Right atrium auricular region (tissue), 2 donors: Measurements from ENCODE around the gene PI4KB. TPM values are rescaled to one million over a fixed set of nuclear protein-coding genes. Genes with fewer than 3 reads are reported as not detected.
"Not testable (repeated sequence)": the region's sequence is repeated elsewhere in the genome, so short reads cannot be mapped to it uniquely, and the experiment has no call there.

Source experiments
- DNase-seq: peaks from one replicate; pipeline ENCODE4 v3.0.0-alpha.2; 2019; ENCODE audit warnings: low spot score
- H3K27ac ChIP-seq, 2 donors: fragments of 200-600 bp; sonication (generic); 1 replicate in 1 of 2; 2 replicates in 1 of 2; pipeline ENCODE4 v1.5.1; 2016 to 2019
- H3K27me3 ChIP-seq, 2 donors: fragments of 200-600 bp; sonication (generic); one replicate each; pipeline versions ENCODE4 v1.5.1 to v1.6.0; 2017 to 2019
- H3K36me3 ChIP-seq: fragments of 200-600 bp; sonication (generic); one replicate; pipeline ENCODE4 v1.5.1; 2016
- H3K4me1 ChIP-seq, 2 donors: fragments of 200-600 bp; sonication (generic); one replicate each; pipeline versions ENCODE4 v1.5.1 to v1.6.0; 2017 to 2019
- H3K4me3 ChIP-seq, 2 donors: fragments of 200-600 bp; sonication (generic); 1 replicate in 1 of 2; 2 replicates in 1 of 2; pipeline ENCODE4 v1.5.1; 2017 to 2019; ENCODE audit warnings: mild to moderate bottlenecking in 1 of 2, moderate library complexity in 1 of 2
- H3K9me3 ChIP-seq, 2 donors: fragments of 200-600 bp; sonication (generic); one replicate each; pipeline ENCODE4 v1.5.1; 2019
- total RNA-seq, 2 donors: library from RNA; depleted of rRNA; stranded (reverse); fragments of >200 nt; gene quantifications; one replicate each; pipeline ENCODE4 v1.1.0, GENCODE V29; 2016
- TF ChIP-seq, protein P1 (sequence below), 2 donors: fragments of 200-600 bp; sonication (generic); IDR thresholded peaks; one replicate each; pipeline ENCODE4 v1.5.1; 2019; ENCODE audit warnings: antibody characterized with exemption in 2 of 2

The PI4KB gene
- total RNA-seq, 2 donors from 2014 or later, result 46.5 to 61.8 TPM

GRCh38 chr1:151281969-151282882, 45.0 kb downstream of the PI4KB start, which contains the start of gene ZNF687:
ZNF687 (plus strand) TSS chr1:151282299; CDS start chr1:151286292, 3,993 bp downstream.
- H3K4me1 ChIP-seq, result peaks cover 0 to 22% of the 10 kb centered on the region in 2 donors
- no peaks in the 10 kb centered on the region for H3K9me3 ChIP-seq
- H3K36me3 ChIP-seq, result peaks cover 17% of the 10 kb centered on the region
- peak; percentile 100 for DNase-seq
- H3K4me3 ChIP-seq, result peak within 1 kb of the TSS; percentile 70 to 75
- H3K27ac ChIP-seq, result peak within 1 kb of the TSS; percentile 97 to 99
- no peaks in the 10 kb centered on the region for H3K27me3 ChIP-seq
- TF ChIP-seq, protein P1, sequence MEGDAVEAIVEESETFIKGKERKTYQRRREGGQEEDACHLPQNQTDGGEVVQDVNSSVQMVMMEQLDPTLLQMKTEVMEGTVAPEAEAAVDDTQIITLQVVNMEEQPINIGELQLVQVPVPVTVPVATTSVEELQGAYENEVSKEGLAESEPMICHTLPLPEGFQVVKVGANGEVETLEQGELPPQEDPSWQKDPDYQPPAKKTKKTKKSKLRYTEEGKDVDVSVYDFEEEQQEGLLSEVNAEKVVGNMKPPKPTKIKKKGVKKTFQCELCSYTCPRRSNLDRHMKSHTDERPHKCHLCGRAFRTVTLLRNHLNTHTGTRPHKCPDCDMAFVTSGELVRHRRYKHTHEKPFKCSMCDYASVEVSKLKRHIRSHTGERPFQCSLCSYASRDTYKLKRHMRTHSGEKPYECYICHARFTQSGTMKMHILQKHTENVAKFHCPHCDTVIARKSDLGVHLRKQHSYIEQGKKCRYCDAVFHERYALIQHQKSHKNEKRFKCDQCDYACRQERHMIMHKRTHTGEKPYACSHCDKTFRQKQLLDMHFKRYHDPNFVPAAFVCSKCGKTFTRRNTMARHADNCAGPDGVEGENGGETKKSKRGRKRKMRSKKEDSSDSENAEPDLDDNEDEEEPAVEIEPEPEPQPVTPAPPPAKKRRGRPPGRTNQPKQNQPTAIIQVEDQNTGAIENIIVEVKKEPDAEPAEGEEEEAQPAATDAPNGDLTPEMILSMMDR (IDR thresholded peaks at IDR 0.05), result no peak

DNA sequence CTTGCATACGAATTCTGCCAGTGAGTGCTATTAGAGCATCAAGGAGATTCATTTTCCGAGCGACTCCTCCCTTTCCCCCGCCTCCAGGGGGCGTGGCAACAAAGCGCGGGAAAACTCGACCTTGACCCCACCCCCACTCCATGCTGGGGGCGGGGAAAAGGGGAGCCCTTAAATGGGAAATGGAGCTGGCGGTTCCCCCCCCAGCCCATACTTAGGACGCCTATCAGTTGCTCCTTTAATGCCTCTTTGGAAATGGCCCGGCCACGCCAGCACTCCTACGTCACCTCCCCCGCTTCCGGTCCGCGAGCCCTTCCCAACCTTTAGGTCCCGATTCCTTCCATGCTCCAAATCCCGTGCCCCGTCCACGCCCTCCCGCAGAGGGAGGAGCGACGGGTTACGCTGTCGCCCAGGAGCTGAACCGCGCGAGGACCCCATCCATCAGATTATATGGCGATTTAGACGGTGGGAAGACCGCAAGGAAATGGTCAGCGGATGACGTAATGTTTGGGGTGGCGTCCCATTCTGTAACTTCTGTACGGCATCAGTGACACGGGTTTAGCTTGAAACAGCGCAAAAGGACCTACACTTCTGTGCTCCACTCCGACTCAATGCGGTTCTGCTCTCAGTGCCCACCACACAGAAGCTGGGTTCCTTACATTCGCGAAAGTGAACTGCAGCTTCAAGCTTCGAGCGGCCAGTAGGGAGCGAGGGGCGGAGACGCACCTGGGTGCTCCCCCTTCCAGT, 45.8 kb downstream of the PI4KB start:
- Histone ChIP-seq H3K4me1 (peaks cover 0 to 22% of the 10 kb centered on the region in 2 donors), H3K4me3 (peak overlapping the region; percentile 70 to 75), H3K9me3 (no peaks in the 10 kb centered on the region), H3K36me3 (peaks cover 9% of the 10 kb centered on the region), H3K27me3 (no peaks in the 10 kb centered on the region), H3K27ac (peak overlapping the region; percentile 97 to 99)
- TF ChIP-seq, protein P1 (IDR thresholded peaks at IDR 0.05), result peak; percentile 32 to 61
- DNase-seq, result peak; percentile 99

GRCh38 chr1:151277249-151277648, 50.0 kb downstream of the PI4KB start:
- H3K27ac ChIP-seq, result no peak overlapping the region
- TF ChIP-seq, protein P1 (IDR thresholded peaks at IDR 0.05), result no peak
- H3K36me3 ChIP-seq, result no peaks in the 10 kb centered on the region
- no peaks in the 10 kb centered on the region for H3K9me3 ChIP-seq
- peaks cover 0 to 5% of the 10 kb centered on the region in 2 donors for H3K4me1 ChIP-seq
- no peak overlapping the region for H3K4me3 ChIP-seq
- DNase-seq, result no peak
- no peaks in the 10 kb centered on the region for H3K27me3 ChIP-seq

DNA sequence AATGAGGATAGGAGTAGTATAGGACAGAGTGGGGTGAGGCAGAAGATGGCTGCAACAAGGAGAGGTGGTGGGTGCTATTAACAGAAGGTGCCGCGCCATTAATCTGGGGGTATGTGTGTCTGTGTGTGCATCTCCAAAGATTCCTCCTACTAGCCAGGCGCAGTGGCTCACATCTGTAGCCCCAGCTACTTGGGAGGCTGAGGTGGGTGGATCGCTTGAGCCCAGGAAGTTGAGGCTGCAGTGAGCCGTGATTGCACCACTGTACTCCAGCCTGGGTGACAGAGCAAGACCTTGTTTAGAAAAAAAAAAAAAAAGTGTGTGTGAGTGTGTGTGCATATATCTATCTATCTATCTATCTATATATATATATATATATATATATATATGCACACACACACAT, 51.9 kb downstream of the PI4KB start:
- H3K27me3 ChIP-seq, H3K9me3 ChIP-seq, H3K4me3 ChIP-seq, H3K36me3 ChIP-seq, H3K27ac ChIP-seq, H3K4me1 ChIP-seq, DNase-seq: not testable (repeated sequence)

GRCh38 chr1:151273924-151274466, 53.2 kb downstream of the PI4KB start:
- TF ChIP-seq, protein P1 (IDR thresholded peaks at IDR 0.05), result no peak
- peaks cover 0 to 6% of the 10 kb centered on the region in 2 donors for H3K4me1 ChIP-seq
- no peaks in the 10 kb centered on the region for H3K36me3 ChIP-seq
- H3K27ac ChIP-seq, result no peak overlapping the region
- no peaks in the 10 kb centered on the region for H3K27me3 ChIP-seq
- no peak for DNase-seq
- H3K4me3 ChIP-seq, result no peak overlapping the region
- no peaks in the 10 kb centered on the region for H3K9me3 ChIP-seq

- Histone ChIP-seq H3K4me1 (peaks cover 0 to 6% of the 10 kb centered on the region in 2 donors), H3K27me3 (no peaks in the 10 kb centered on the region), H3K27ac (no peak overlapping the region), H3K36me3 (peaks cover 52% of the 10 kb centered on the region), H3K4me3 (no peak overlapping the region), H3K9me3 (no peaks in the 10 kb centered on the region)
- DNase-seq, result no peak
- TF ChIP-seq, protein P1 (IDR thresholded peaks at IDR 0.05), result no peak
These were observed 59.5 kb downstream of the PI4KB start for GRCh38 chr1:151267760-151268159.
